GM12891 (cell line): ENCODE data around the gene RGS3.

Source experiments
- POLR2A ChIP-seq: IDR thresholded peaks from 2 replicates; pipeline ENCODE4 v1.6.1; 2011; ENCODE audit warnings: low read depth, low read length, control low read depth
- POLR2AphosphoS5 ChIP-seq: IDR thresholded peaks from 2 replicates; pipeline ENCODE4 v1.6.1; 2011; ENCODE audit warnings: low read depth, low read length, control low read depth
- TAF1 ChIP-seq: IDR thresholded peaks from 2 replicates; pipeline ENCODE4 v1.6.1; 2011; ENCODE audit warnings: low read depth, low read length, control low read depth

- TF ChIP-seq POLR2AphosphoS5: no peak
- TF ChIP-seq POLR2A: no peak
- no peak for TF ChIP-seq TAF1
Measured at GRCh38 chr9:113580041-113580953, 116.8 kb downstream of the RGS3 start.
